K562 treated with DMSO at 1 percent for 4 hours (cell line): ENCODE data around the gene IL36RN. TPM values are rescaled to one million over a fixed set of nuclear protein-coding genes. Genes with fewer than 3 reads are reported as not detected.

Experiments
- total RNA-seq: library from RNA; unstranded; fragments of 300-600 nt; gene quantifications from 2 replicates; pipeline ENCODE4 v1.2.3, GENCODE V29; 2022; ENCODE audit not compliant: insufficient read depth

IL36RN gene
- not detected in 2 replicates for total RNA-seq

GRCh38 chr2:113058998-113059960, at the start of gene IL36RN:
IL36RN (plus strand) TSS chr2:113059198; CDS start chr2:113059439, 241 bp downstream.

GRCh38 chr2:113052396-113052917, 6.5 kb upstream of the IL36RN start, which contains the start of gene IL36B:
IL36B (minus strand) TSS chr2:113052867.

DNA sequence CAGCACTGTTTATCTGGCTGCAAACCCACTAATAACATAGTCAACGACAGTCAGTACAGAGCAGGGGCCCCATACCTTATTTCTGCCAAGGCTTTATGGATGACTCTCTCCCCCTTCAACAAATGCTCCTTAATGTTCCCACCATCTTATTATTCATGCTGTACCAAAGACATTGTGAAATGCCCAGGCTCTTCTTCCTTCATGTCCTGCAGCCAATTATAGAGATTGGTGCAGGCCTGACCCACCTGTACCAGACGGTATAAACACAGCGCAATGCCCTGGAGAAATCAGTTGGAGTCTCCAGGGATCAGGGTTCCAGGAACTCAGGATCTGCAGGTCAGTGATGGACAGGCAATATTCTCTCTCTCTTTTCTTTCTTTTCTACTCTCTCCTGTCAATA, 8.7 kb downstream of the IL36RN start, which contains the start of gene IL1F10:
TSS of gene IL1F10 (plus strand) at position 290 of the 400 bp plus-strand sequence. CDS start 4,769 bp downstream, outside the sequence.

Other genes starting within 250 kb of the IL36RN start
- not detected in 2 replicates for gene IL1B, start 222.4 kb upstream of the IL36RN start, total RNA-seq
- not detected in 2 replicates for gene IL37, start 148.0 kb upstream of the IL36RN start, total RNA-seq
- gene IL36G, start 81.2 kb upstream of the IL36RN start, total RNA-seq: not detected in 2 replicates
- not detected in 2 replicates for gene IL36A, start 53.7 kb upstream of the IL36RN start, total RNA-seq
- not detected in 2 replicates for gene IL36B, start 6.3 kb upstream of the IL36RN start, total RNA-seq
- not detected in 2 replicates for gene IL1F10, start 8.8 kb downstream of the IL36RN start, total RNA-seq
- gene IL1RN, start 68.4 kb downstream of the IL36RN start, total RNA-seq: not detected in 2 replicates
- gene PSD4, start 114.8 kb downstream of the IL36RN start, total RNA-seq: 14.0 and 15.6 TPM in 2 replicates
- gene PAX8, start 219.7 kb downstream of the IL36RN start, total RNA-seq: 1.1 and 1.5 TPM in 2 replicates